Spinal cord (tissue), 10 donors: Measurements from ENCODE around the gene ADORA1. TPM values are rescaled to one million over a fixed set of nuclear protein-coding genes. Genes with fewer than 3 reads are reported as not detected.

Experiments
- DNase-seq, 6 donors: peaks; one replicate each; pipeline versions ENCODE4 v3.0.0 to v3.0.0-alpha.2; 2013 to 2015; ENCODE audit warnings: low spot score in 6 of 6, low read depth in 4 of 6
- H3K27ac ChIP-seq: one replicate; pipeline ENCODE4 v1.5.1; 2013; ENCODE audit warnings: low read depth, low read length, control low read depth
- H3K27me3 ChIP-seq: one replicate; pipeline ENCODE4 v1.6.1; 2013; ENCODE audit warnings: low read length; ENCODE audit not compliant: control insufficient read depth, insufficient read depth
- H3K36me3 ChIP-seq: one replicate; pipeline ENCODE4 v1.6.1; 2013; ENCODE audit warnings: low read length; ENCODE audit not compliant: control insufficient read depth, insufficient read depth
- H3K4me1 ChIP-seq: one replicate; pipeline ENCODE4 v1.6.1; 2013; ENCODE audit warnings: low read length; ENCODE audit not compliant: control insufficient read depth, insufficient read depth
- H3K4me3 ChIP-seq: one replicate; pipeline ENCODE4 v1.5.1; 2013; ENCODE audit warnings: low read depth, low read length, control low read depth
- H3K9me3 ChIP-seq: one replicate; pipeline ENCODE4 v1.6.1; 2013; ENCODE audit warnings: low read length; ENCODE audit not compliant: control insufficient read depth, insufficient read depth
- WGBS: methylation state at CpG from one replicate; pipeline ENCODE4 v1.1.5; 2013; ENCODE audit warnings: missing lambda C conversion rate; ENCODE audit not compliant: insufficient coverage; 5-methylcytosine and 5-hydroxymethylcytosine counted together
- polyA plus RNA-seq, 2 donors: library from polyadenylated mRNA; unstranded; fragments of 120-200 nt; gene quantifications; one replicate each; pipeline ENCODE4 v1.2.1, GENCODE V29; 2013; ENCODE audit not compliant: insufficient read length in 2 of 2
- total RNA-seq, 2 donors: library from RNA; depleted of rRNA in 1 of 2; stranded (reverse); fragments of 120-200 nt in 1 of 2; fragments of >200 nt in 1 of 2; gene quantifications; one replicate each; pipeline versions ENCODE4 v1.2.3 to v1.2.4, GENCODE V29; 2013 to 2014
- donor health status: healthy.

Gene ADORA1
- total and polyA plus RNA-seq, 4 donors: 3.1 to 29.7 (median 20.2) TPM

DNA sequence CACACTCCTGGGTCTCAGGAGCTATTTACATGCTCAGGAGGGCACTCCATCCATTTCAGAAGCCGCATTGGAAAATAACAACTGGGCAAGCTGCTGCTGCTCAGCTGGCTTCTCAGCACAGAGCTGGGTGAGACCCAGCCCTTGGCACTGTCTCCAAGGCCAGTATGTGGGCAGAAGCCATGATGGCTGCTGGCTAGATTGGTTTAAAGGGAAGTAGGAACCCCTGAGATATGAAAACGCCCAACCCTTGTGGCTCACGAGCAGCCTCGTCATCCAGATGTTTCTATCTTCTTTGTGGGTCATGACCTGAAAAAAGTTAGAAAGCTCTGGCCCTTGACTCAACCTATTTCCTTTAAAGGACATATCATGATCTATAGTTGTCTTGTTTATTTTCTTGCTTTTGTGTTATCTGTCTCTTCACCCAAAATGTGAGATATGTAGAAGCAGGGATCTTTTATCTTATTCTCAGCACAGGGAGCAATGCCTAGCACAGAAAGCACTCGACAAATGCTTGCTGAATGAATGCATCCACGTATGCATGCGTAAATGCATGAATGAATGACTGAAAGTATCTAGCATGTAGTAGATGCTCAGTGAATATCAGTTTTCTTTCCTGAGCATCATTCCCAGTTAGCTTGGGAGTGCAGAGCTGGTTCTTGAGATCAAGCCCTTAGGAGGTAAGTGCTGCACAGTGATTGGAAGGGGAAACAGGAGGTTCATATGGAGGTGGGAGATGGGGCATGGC lies 36.5 kb downstream of the ADORA1 start:
- H3K4me3 ChIP-seq: no peak overlapping the region
- peaks cover 50% of the 10 kb centered on the region for H3K36me3 ChIP-seq
- H3K27me3 ChIP-seq: no peaks in the 10 kb centered on the region
- H3K9me3 ChIP-seq: no peaks in the 10 kb centered on the region
- no peak for DNase-seq
- no peak overlapping the region for H3K27ac ChIP-seq
- WGBS: 95% methylated on average over 4 of the region's 7 CpGs
- H3K4me1 ChIP-seq: peaks cover 5% of the 10 kb centered on the region

DNA sequence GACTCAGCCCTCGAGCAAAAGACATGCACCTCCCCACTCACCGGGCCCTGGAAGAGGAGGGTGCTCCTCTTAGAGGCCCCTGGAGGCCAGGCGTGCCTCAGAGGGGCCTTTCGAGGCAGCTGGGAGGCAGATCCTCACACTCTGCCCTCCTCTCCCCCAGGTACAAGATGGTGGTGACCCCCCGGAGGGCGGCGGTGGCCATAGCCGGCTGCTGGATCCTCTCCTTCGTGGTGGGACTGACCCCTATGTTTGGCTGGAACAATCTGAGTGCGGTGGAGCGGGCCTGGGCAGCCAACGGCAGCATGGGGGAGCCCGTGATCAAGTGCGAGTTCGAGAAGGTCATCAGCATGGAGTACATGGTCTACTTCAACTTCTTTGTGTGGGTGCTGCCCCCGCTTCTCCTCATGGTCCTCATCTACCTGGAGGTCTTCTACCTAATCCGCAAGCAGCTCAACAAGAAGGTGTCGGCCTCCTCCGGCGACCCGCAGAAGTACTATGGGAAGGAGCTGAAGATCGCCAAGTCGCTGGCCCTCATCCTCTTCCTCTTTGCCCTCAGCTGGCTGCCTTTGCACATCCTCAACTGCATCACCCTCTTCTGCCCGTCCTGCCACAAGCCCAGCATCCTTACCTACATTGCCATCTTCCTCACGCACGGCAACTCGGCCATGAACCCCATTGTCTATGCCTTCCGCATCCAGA lies 37.7 kb downstream of the ADORA1 start:
- no peaks in the 10 kb centered on the region for H3K9me3 ChIP-seq
- H3K27me3 ChIP-seq: no peaks in the 10 kb centered on the region
- no peaks in the 10 kb centered on the region for H3K4me1 ChIP-seq
- no peak for DNase-seq
- WGBS: 94% methylated on average over 28 of the region's 28 CpGs
- H3K36me3 ChIP-seq: peaks cover 54% of the 10 kb centered on the region
- H3K4me3 ChIP-seq: no peak overlapping the region
- no peak overlapping the region for H3K27ac ChIP-seq

DNA sequence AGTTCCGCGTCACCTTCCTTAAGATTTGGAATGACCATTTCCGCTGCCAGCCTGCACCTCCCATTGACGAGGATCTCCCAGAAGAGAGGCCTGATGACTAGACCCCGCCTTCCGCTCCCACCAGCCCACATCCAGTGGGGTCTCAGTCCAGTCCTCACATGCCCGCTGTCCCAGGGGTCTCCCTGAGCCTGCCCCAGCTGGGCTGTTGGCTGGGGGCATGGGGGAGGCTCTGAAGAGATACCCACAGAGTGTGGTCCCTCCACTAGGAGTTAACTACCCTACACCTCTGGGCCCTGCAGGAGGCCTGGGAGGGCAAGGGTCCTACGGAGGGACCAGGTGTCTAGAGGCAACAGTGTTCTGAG lies 38.3 kb downstream of the ADORA1 start:
- Histone ChIP-seq H3K9me3 (no peaks in the 10 kb centered on the region), H3K27me3 (no peaks in the 10 kb centered on the region), H3K36me3 (peaks cover 57% of the 10 kb centered on the region), H3K4me3 (no peak overlapping the region), H3K4me1 (no peaks in the 10 kb centered on the region), H3K27ac (no peak overlapping the region)
- no peak for DNase-seq
- WGBS: 96% methylated on average over 8 of the region's 8 CpGs

DNA sequence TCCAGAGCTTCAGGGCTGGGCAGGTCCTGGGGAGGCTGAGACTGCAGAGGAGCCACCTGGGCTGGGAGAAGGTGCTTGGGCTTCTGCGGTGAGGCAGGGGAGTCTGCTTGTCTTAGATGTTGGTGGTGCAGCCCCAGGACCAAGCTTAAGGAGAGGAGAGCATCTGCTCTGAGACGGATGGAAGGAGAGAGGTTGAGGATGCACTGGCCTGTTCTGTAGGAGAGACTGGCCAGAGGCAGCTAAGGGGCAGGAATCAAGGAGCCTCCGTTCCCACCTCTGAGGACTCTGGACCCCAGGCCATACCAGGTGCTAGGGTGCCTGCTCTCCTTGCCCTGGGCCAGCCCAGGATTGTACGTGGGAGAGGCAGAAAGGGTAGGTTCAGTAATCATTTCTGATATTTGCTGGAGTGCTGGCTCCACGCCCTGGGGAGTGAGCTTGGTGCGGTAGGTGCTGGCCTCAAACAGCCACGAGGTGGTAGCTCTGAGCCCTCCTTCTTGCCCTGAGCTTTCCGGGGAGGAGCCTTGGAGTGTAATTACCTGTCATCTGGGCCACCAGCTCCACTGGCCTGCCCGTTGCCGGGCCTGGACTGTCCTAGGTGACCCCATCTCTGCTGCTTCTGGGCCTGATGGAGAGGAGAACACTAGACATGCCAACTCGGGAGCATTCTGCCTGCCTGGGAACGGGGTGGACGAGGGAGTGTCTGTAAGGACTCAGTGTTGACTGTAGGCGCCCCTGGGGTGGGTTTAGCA lies 38.8 kb downstream of the ADORA1 start:
- DNase-seq: no peak
- Histone ChIP-seq H3K27me3 (no peaks in the 10 kb centered on the region), H3K4me1 (no peaks in the 10 kb centered on the region), H3K4me3 (no peak overlapping the region), H3K27ac (no peak overlapping the region), H3K9me3 (no peaks in the 10 kb centered on the region), H3K36me3 (peaks cover 62% of the 10 kb centered on the region)
- WGBS: 75% methylated on average over 13 of the region's 14 CpGs

GRCh38 chr1:203167026-203167912 lies 39.7 kb downstream of the ADORA1 start:
- H3K27ac ChIP-seq: no peak overlapping the region
- no peaks in the 10 kb centered on the region for H3K27me3 ChIP-seq
- H3K4me3 ChIP-seq: no peak overlapping the region
- H3K4me1 ChIP-seq: no peaks in the 10 kb centered on the region
- peaks cover 57% of the 10 kb centered on the region for H3K36me3 ChIP-seq
- H3K9me3 ChIP-seq: no peaks in the 10 kb centered on the region
- no peak for DNase-seq
- WGBS: 85% methylated on average over 14 of the region's 23 CpGs

- no peak overlapping the region for H3K4me3 ChIP-seq
- H3K4me1 ChIP-seq: no peaks in the 10 kb centered on the region
- H3K36me3 ChIP-seq: peaks cover 52% of the 10 kb centered on the region
- DNase-seq: no peak
- H3K27me3 ChIP-seq: no peaks in the 10 kb centered on the region
- no peaks in the 10 kb centered on the region for H3K9me3 ChIP-seq
- 87% methylated on average over 5 of the region's 5 CpGs for WGBS
- H3K27ac ChIP-seq: no peak overlapping the region
Measured at GRCh38 chr1:203167913-203168200, 40.3 kb downstream of the ADORA1 start.

- Histone ChIP-seq H3K4me1 (no peaks in the 10 kb centered on the region), H3K27me3 (no peaks in the 10 kb centered on the region), H3K36me3 (peaks cover 51% of the 10 kb centered on the region), H3K27ac (no peak overlapping the region), H3K4me3 (no peak overlapping the region), H3K9me3 (no peaks in the 10 kb centered on the region)
- 96% methylated on average over 5 of the region's 12 CpGs for WGBS
- DNase-seq: no peak
Measured at GRCh38 chr1:203168256-203168786, 40.8 kb downstream of the ADORA1 start.

GRCh38 chr1:203168991-203169390 lies 41.5 kb downstream of the ADORA1 start:
- H3K36me3 ChIP-seq: peaks cover 51% of the 10 kb centered on the region
- 95% methylated on average over 3 of the region's 9 CpGs for WGBS
- no peaks in the 10 kb centered on the region for H3K9me3 ChIP-seq
- H3K4me3 ChIP-seq: no peak overlapping the region
- H3K27me3 ChIP-seq: no peaks in the 10 kb centered on the region
- no peak for DNase-seq
- H3K27ac ChIP-seq: no peak overlapping the region
- H3K4me1 ChIP-seq: no peaks in the 10 kb centered on the region
